K562 (cell line): ENCODE data around the gene RNF113A. TPM values are rescaled to one million over a fixed set of nuclear protein-coding genes. Genes with fewer than 3 reads are reported as not detected.

Source experiments
- ATAC-seq: fragments of 200-7000 bp; cut with Tn5 transposase; 3 replicates; pipeline ENCODE4 v1.9.1; 2020; ENCODE audit warnings: moderate library complexity
- BruUV-seq: library from RNA; stranded (reverse); fragments of 400-500 nt; replicated peaks from 2 replicates; lab custom pipeline; 2021; lab: Mats Ljungman, UMichigan
- CTCF ChIA-PET: fragments of 300-600 bp; formaldehyde crosslinking; extraction: SDS; loops from one replicate; lab custom pipeline; 2021; ENCODE audit warnings: low intra/inter-chr PET ratio; lab: Yijun Ruan, JAX
- POLR2A ChIA-PET: fragments of 300-600, 350-650 bp; sonication (Branson Sonifier 250); formaldehyde crosslinking; extraction: SDS; loops from one replicate; lab custom pipeline; 2021; ENCODE audit warnings: antibody characterized with exemption, inconsistent platforms; lab: Yijun Ruan, JAX
- DNase-seq, 4 experiments: peaks; one replicate each; pipeline versions ENCODE4 v3.0.0 to v3.0.0-alpha.2; 2011 to 2018; ENCODE audit warnings: low spot score in 3 of 4, mixed read lengths in 3 of 4; ENCODE audit errors: extremely low read depth in 1 of 4
- FAIRE-seq: peaks from 2 replicates; lab custom pipeline; 2011; peaks lifted over from hg19 to GRCh38; lab: Jason Lieb, UNC
- H2AFZ ChIP-seq: 2 replicates; pipeline ENCODE4 v1.6.0; 2011; ENCODE audit warnings: low read depth, low read length, control low read depth, inconsistent platforms
- H3K27ac ChIP-seq: fragments of 200-600 bp; 3 replicates; pipeline ENCODE4 v1.8.0; 2011; ENCODE audit warnings: low read depth, mild to moderate bottlenecking, control low read depth, inconsistent platforms, low read length, moderate library complexity, mixed read lengths; ENCODE audit errors: extremely low read depth
- H3K27me3 ChIP-seq, 2 experiments: fragments of 300-600 bp in 1 of 2; 2 replicates in 1 of 2; 3 replicates in 1 of 2; pipeline versions ENCODE4 v1.6.0 to v1.8.0; 2011; ENCODE audit warnings: inconsistent platforms in 2 of 2, low read length in 2 of 2, mild to moderate bottlenecking in 1 of 2, mixed read lengths in 1 of 2, moderate library complexity in 1 of 2; ENCODE audit not compliant: control insufficient read depth in 2 of 2, insufficient read depth in 2 of 2
- H3K36me3 ChIP-seq: fragments of 300-600 bp; 3 replicates; pipeline ENCODE4 v1.8.0; 2011; ENCODE audit warnings: mild to moderate bottlenecking, low read length, inconsistent platforms; ENCODE audit not compliant: control insufficient read depth, insufficient read depth
- H3K4me1 ChIP-seq, 2 experiments: fragments of 200-600 bp in 1 of 2; replicated peaks in 1 of 2; 2 replicates in 1 of 2; 3 replicates in 1 of 2; pipeline versions ENCODE4 v1.5.1 to v1.8.0; 2011; ENCODE audit warnings: inconsistent platforms in 2 of 2, low read length in 2 of 2, mild to moderate bottlenecking in 1 of 2, mixed read lengths in 1 of 2, moderate library complexity in 1 of 2; ENCODE audit not compliant: control insufficient read depth in 2 of 2, insufficient read depth in 2 of 2
- H3K4me2 ChIP-seq: 2 replicates; pipeline ENCODE4 v1.6.1; 2011; ENCODE audit warnings: low read length, control low read depth, inconsistent platforms, mixed read lengths; ENCODE audit not compliant: insufficient read depth
- H3K4me3 ChIP-seq: fragments of 200-600 bp; sonication (generic), shearing (Covaris generic); 2 replicates; pipeline ENCODE4 v1.5.1; 2016; ENCODE audit warnings: control low read depth, inconsistent platforms
- H3K79me2 ChIP-seq: fragments of 200-600 bp; 3 replicates; pipeline ENCODE4 v1.8.0; 2011; ENCODE audit warnings: low read length, inconsistent platforms; ENCODE audit not compliant: control insufficient read depth, insufficient read depth
- H3K9ac ChIP-seq, 2 experiments: 2 replicates each; pipeline versions ENCODE4 v1.6.0 to v1.6.1; 2011; ENCODE audit warnings: low read depth in 2 of 2, low read length in 2 of 2, control low read depth in 1 of 2, inconsistent platforms in 1 of 2, mild to moderate bottlenecking in 1 of 2, mixed read lengths in 1 of 2; ENCODE audit not compliant: insufficient read depth in 1 of 2
- H3K9me1 ChIP-seq: one replicate; pipeline ENCODE4 v1.6.0; 2011; ENCODE audit warnings: inconsistent platforms, mild to moderate bottlenecking, low read length, moderate library complexity; ENCODE audit not compliant: control insufficient read depth, insufficient read depth
- H3K9me3 ChIP-seq: replicated peaks from 2 replicates; pipeline ENCODE4 v1.5.1; 2011; ENCODE audit warnings: low read depth, low read length, inconsistent platforms; ENCODE audit not compliant: control insufficient read depth, insufficient read depth
- H4K20me1 ChIP-seq: replicated peaks from 2 replicates; pipeline ENCODE4 v1.6.1; 2011; ENCODE audit warnings: low read length, inconsistent platforms, mixed read lengths; ENCODE audit not compliant: control insufficient read depth, insufficient read depth
- BCOR ChIP-seq: fragments of 450-650 bp; IDR thresholded peaks from 2 replicates; pipeline ENCODE4 v1.6.1; 2016
- CXXC5 ChIP-seq: fragments of 250-450 bp; sonication (Bioruptor Pico); IDR thresholded peaks from 2 replicates; pipeline ENCODE4 v1.8.0; 2022; ENCODE audit warnings: inconsistent platforms, mild to moderate bottlenecking, moderate library complexity
- ETV5 ChIP-seq: sonication (generic); formaldehyde crosslinking; IDR thresholded peaks from 2 replicates; pipeline ENCODE4 v1.4.0; 2020; ENCODE audit warnings: low read depth, mild to moderate bottlenecking, missing genetic modification reagents
- GABPA ChIP-seq: fragments of 200-800 bp; sonication (Bioruptor generic); conservative IDR thresholded peaks from 2 replicates; pipeline ENCODE4 v1.6.1; 2016; ENCODE audit warnings: low read depth, missing genetic modification characterization, missing compliant biosample characterization
- HES1 ChIP-seq: fragments of 450-650 bp; IDR thresholded peaks from 2 replicates; pipeline ENCODE4 v1.6.1; 2016; ENCODE audit warnings: low read depth, mild to moderate bottlenecking, moderate library complexity
- IFI16 ChIP-seq: fragments of 250-450 bp; sonication (Bioruptor Pico); IDR thresholded peaks from 2 replicates; pipeline ENCODE4 v2.1.2; 2022; ENCODE audit warnings: mild to moderate bottlenecking, inconsistent platforms
- MAZ ChIP-seq, 2 experiments: fragments of 450-650 bp in 1 of 2; sonication (generic) in 1 of 2; formaldehyde crosslinking; IDR thresholded peaks in 1 of 2; conservative IDR thresholded peaks in 1 of 2; 2 replicates each; pipeline versions ENCODE4 v1.4.0 to v1.5.0; 2020; ENCODE audit warnings: mild to moderate bottlenecking in 1 of 2, missing genetic modification reagents in 1 of 2
- NFE2L1 ChIP-seq: fragments of 450-650 bp; IDR thresholded peaks from 2 replicates; pipeline ENCODE4 v1.6.1; 2016; ENCODE audit warnings: missing genetic modification characterization, low read depth, mild to moderate bottlenecking, missing compliant biosample characterization, moderate library complexity, borderline replicate concordance
- PURB ChIP-seq: sonication (generic); formaldehyde crosslinking; IDR thresholded peaks from 2 replicates; pipeline ENCODE4 v1.9.0; 2021; ENCODE audit warnings: low read depth, mild to moderate bottlenecking, missing genetic modification reagents
- SMARCC2 ChIP-seq: fragments of 450-650 bp; IDR thresholded peaks from 2 replicates; pipeline ENCODE4 v1.6.1; 2017; ENCODE audit warnings: antibody characterized with exemption, moderate library complexity, mild to moderate bottlenecking, low read depth
- TAF7 ChIP-seq: fragments of 450-650 bp; IDR thresholded peaks from 2 replicates; pipeline ENCODE4 v1.6.1; 2016; ENCODE audit warnings: missing genetic modification characterization, missing compliant biosample characterization
- XRCC4 ChIP-seq: IDR thresholded peaks from one replicate; pipeline ENCODE4 v1.6.1; 2011; ENCODE audit not compliant: insufficient read depth, insufficient read length; ENCODE audit errors: extremely low read depth
- ZNF407 ChIP-seq: fragments of 450-650 bp; IDR thresholded peaks from 2 replicates; pipeline ENCODE4 v1.6.1; 2016; ENCODE audit warnings: low read depth
- WGBS: fragments of 100-300 bp; shearing (Covaris generic); methylation state at CpG from one replicate; pipeline ENCODE4 v1.1.6; 2016; ENCODE audit warnings: low coverage, mixed read lengths; ENCODE audit not compliant: insufficient coverage; ENCODE audit errors: missing lambda C conversion rate; 5-methylcytosine and 5-hydroxymethylcytosine counted together
- in situ Hi-C: fragments of 300-500 bp; cut with MboI; formaldehyde crosslinking; loops from 4 replicates; pipeline ENCODE4 v1.15.0; 2018; ENCODE audit warnings: inconsistent platforms, mixed read lengths
- intact Hi-C: fragments of 100-400 bp; cut with micrococcal nuclease; formaldehyde crosslinking; loops from 2 replicates; pipeline ENCODE4 v1.14.2; 2022
- polyA plus RNA-seq, 8 experiments: library from polyadenylated mRNA; depleted of rRNA in 4 of 8; stranded (reverse) in 5 of 8; unstranded in 3 of 8; fragments of >200 nt; fragmentation: Nextera tagmentation in 2 of 8; fragmentation: Illumina TruSeq in 1 of 8; extraction: Ambion mirVana in 2 of 8; extraction: Trizol in 1 of 8; gene quantifications; 2 replicates each; pipeline versions ENCODE4 v1.2.1 to v1.2.3, GENCODE V29; 2011 to 2014; ENCODE audit warnings: inconsistent platforms in 1 of 8, missing spikeins in 1 of 8
- total RNA-seq, 7 experiments: library from RNA; depleted of rRNA in 6 of 7; stranded (reverse); fragments of >200 nt in 6 of 7; fragmentation: Illumina TruSeq in 2 of 7; extraction: Trizol in 2 of 7; gene quantifications; 2 replicates each; pipeline versions ENCODE4 v1.2.1 to v1.2.3, GENCODE V29; 2011 to 2021; ENCODE audit warnings: low replicate concordance in 1 of 7

RNF113A gene
- total and polyA plus RNA-seq, 9 of the 15 experiments (the other 6 are each of a cell fraction or from before 2014, with no cell fraction given) = 21.2 to 38.4 (median 28.1) TPM

GRCh38 chrX:119878740-119879139, 7.2 kb upstream of the RNF113A start:
- H3K4me2 ChIP-seq = no peak overlapping the region
- no peaks in the 10 kb centered on the region for H3K9me1 ChIP-seq
- H3K9ac ChIP-seq = no peak overlapping the region
- H3K4me3 ChIP-seq = no peak overlapping the region
- ChIA-PET CTCF (no interaction called here), POLR2A (interaction anchor here (0.6 to 1.3 kb wide), 9 partner anchors 8 to 380 kb away, joined by 3 to 8 read pairs (median 3); partner anchors contain the start of gene RPL39)
- H3K36me3 ChIP-seq = peaks cover 45% of the 10 kb centered on the region; the same call in 1 of the 3 replicates
- no TSS peak for BruUV-seq
- 75% methylated on average over 1 of the region's 2 CpGs for WGBS
- no peak for DNase-seq
- H4K20me1 ChIP-seq = no peaks in the 10 kb centered on the region
- intact Hi-C loops (no loop called here), in situ Hi-C loops (loop anchor here (10.0 kb wide), 1 partner anchor 364 kb away; no protein-coding TSS in a partner anchor)
- H3K9me3 ChIP-seq = no peaks in the 10 kb centered on the region
- H3K4me1 ChIP-seq = no peaks in the 10 kb centered on the region
- H3K79me2 ChIP-seq = peaks cover 18% of the 10 kb centered on the region
- no peaks in the 10 kb centered on the region for H3K27me3 ChIP-seq
- ATAC-seq = no peak
- H2AFZ ChIP-seq = no peak overlapping the region
- H3K27ac ChIP-seq = no peak overlapping the region
- FAIRE-seq = no peak
- TF ChIP-seq PURB (CRISPR knock-in tag) (no peak), BCOR (no peak), MAZ (CRISPR knock-in tag; conservative IDR thresholded peaks at IDR 0.05 in 1 of 2, IDR thresholded peaks at IDR 0.05 in 1 of 2) (no peak), SMARCC2 (no peak), HES1 (no peak), GABPA (tag) (no peak), NFE2L1 (tag) (no peak), ETV5 (CRISPR knock-in tag) (no peak), CXXC5 (CRISPR knock-in tag) (no peak), XRCC4 (no peak), ZNF407 (no peak), TAF7 (tag) (no peak), IFI16 (CRISPR knock-in tag) (no peak)
